ENCODE measurements around the gene TACC2.

DNA sequence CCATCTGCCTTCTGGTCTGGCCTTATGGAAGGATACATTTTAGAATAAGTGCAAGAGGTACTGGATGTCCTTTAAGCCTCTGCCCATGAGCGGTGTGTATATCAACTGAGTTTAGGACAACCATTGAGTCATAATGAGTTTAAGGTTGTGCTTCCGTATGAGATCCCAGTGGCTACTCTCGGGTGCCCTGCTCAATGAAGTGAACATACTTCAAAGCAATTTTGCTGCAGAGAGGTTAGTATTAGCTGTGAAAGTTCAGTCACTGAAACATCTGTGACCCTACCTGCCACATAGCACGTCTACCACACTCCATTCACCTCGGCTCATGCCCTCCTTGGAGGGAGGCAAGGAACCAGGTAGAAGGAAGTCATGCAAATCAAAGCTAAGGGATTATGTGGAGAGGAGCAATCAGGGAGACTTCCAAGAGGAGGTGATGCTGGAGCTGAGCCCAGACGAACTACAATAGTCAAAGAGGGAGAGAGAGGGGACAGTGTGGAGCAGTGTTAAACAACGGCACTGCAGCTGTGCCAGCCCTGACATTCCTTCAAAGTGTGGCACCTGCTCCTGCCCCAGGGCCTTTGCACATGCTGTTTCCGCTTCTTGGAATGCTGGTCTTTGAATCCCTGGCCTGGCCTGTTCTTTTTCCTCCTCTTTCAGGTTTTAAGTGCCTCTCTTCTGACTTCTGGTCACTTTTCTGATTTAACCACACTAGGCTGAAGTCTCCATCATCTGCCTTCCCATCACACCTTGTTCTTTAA lies 307.6 kb downstream of the TACC2 start:
- TF ChIP-seq ZFP30 (CRISPR knock-in tag; IDR thresholded peaks at IDR 0.05) (no peak), TSHZ2 (CRISPR knock-in tag; IDR thresholded peaks at IDR 0.05) (no peak)

Measured in SK-N-SH treated with all-trans-retinoic acid at 6 μM for 48 hours (cell line).